ENCODE results near the gene TPRX1. TPM values are rescaled to one million over a fixed set of nuclear protein-coding genes. Genes with fewer than 3 reads are reported as not detected.
"Not testable (repeated sequence)": the region's sequence is repeated elsewhere in the genome, so short reads cannot be mapped to it uniquely, and the experiment has no call there.

The TPRX1 gene
- total RNA-seq, 3 donors from 2014 or later (not counting 1 experiment from before 2014, with no cell fraction given) = not detected

DNA sequence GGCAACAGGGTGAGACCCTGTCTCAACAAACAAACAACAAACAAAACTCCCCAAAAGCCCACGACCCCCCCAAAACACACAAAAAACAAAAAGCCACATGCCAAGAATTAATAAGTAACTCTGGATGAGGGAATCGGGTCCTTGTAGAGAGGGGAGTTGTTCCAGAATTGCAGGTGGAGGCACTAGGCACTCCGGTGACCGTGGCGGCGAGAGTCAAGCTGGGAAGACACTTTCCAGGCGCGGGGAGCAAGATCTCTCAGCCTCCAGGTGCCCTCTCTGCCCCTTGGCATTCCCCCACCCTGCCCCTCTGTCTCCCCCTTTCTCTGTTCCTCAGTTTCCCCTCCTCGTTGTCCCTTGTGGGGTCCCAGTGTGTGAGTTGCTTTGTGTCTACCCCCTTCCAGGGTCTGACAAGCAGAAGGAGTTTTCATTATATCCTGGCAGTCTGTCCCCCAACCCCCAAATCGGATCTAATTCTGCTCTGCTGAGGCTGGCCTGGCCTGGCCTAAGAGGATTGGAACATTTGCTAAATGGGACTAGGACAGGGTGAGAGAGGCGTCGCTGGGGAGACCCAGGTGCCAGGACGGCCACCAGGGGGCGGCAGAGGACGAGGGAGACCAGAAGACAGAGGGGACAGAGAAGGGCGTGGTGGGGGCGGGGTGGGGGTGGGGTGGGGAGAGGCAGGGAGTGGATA, 9.1 kb upstream of the TPRX1 start:
- no peaks in the 10 kb centered on the region for H3K9me3 ChIP-seq (ENCODE audit: control insufficient read depth, insufficient read depth, low read length)
- H3K4me1 ChIP-seq (ENCODE audit: control insufficient read depth, insufficient read depth, low read length) = no peaks in the 10 kb centered on the region
- intact Hi-C loops (cut with micrococcal nuclease) = no loop called here
- Mint-ChIP-seq H3K36me3 (no peaks in the 10 kb centered on the region), H3K4me1 (peaks cover 0 to 5% of the 10 kb centered on the region in 2 donors), H3K9me3 (no peaks in the 10 kb centered on the region), H3K27me3 (ENCODE audit: low read depth in 2 of 2) (peaks cover 0 to 6% of the 10 kb centered on the region in 2 donors), H3K27ac (no peak overlapping the region), H3K4me3 (no peak overlapping the region)
- H3K36me3 ChIP-seq (ENCODE audit: control insufficient read depth, insufficient read depth, low read length) = no peaks in the 10 kb centered on the region
- DNase-seq = peak; percentile 63 to 80
- peak; percentile 66 to 82 (median 68) for ATAC-seq
- no peak overlapping the region for H3K4me3 ChIP-seq (ENCODE audit: low read length)
- no peaks in the 10 kb centered on the region for H3K27me3 ChIP-seq (ENCODE audit: control insufficient read depth, insufficient read depth, low read length)
- TF ChIP-seq, protein P1, sequence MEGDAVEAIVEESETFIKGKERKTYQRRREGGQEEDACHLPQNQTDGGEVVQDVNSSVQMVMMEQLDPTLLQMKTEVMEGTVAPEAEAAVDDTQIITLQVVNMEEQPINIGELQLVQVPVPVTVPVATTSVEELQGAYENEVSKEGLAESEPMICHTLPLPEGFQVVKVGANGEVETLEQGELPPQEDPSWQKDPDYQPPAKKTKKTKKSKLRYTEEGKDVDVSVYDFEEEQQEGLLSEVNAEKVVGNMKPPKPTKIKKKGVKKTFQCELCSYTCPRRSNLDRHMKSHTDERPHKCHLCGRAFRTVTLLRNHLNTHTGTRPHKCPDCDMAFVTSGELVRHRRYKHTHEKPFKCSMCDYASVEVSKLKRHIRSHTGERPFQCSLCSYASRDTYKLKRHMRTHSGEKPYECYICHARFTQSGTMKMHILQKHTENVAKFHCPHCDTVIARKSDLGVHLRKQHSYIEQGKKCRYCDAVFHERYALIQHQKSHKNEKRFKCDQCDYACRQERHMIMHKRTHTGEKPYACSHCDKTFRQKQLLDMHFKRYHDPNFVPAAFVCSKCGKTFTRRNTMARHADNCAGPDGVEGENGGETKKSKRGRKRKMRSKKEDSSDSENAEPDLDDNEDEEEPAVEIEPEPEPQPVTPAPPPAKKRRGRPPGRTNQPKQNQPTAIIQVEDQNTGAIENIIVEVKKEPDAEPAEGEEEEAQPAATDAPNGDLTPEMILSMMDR (IDR thresholded peaks at IDR 0.05) = peak; percentile 43
- WGBS (ENCODE audit: insufficient coverage) = 43% methylated on average over 14 of the region's 17 CpGs
- H3K27ac ChIP-seq (ENCODE audit: low read length) = no peak overlapping the region

DNA sequence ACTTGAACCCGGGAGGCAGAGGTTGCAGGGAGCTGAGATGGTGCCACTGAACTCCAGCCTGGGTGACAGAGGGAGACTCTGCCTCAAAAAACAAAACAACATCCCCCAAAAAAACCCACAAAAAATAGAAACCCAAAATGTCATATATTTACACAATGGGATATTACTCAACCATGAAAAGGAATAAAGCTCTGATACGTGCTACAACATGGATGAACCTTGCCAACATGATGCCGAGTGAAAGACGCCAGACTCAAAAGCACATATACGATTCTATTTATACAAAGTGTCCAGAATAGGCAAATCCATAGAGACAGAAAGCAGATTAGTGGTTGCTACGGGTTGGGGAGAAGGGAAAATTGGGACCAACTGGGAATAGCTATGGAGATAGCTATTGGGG, 2.1 kb upstream of the TPRX1 start:
- TF ChIP-seq, protein P1 (IDR thresholded peaks at IDR 0.05) = no peak
- no peaks in the 10 kb centered on the region for H3K9me3 Mint-ChIP-seq
- H3K36me3 Mint-ChIP-seq = no peaks in the 10 kb centered on the region
- H3K27ac Mint-ChIP-seq = no peak overlapping the region
- intact Hi-C loops (cut with micrococcal nuclease) = no loop called here
- peaks cover 0 to 6% of the 10 kb centered on the region in 2 donors for H3K27me3 Mint-ChIP-seq (ENCODE audit: low read depth in 2 of 2)
- Histone ChIP-seq H3K27me3 (ENCODE audit: control insufficient read depth, insufficient read depth, low read length) (no peaks in the 10 kb centered on the region), H3K4me1 (ENCODE audit: control insufficient read depth, insufficient read depth, low read length) (no peaks in the 10 kb centered on the region), H3K36me3 (ENCODE audit: control insufficient read depth, insufficient read depth, low read length) (no peaks in the 10 kb centered on the region), H3K9me3 (ENCODE audit: control insufficient read depth, insufficient read depth, low read length) (peaks cover 4% of the 10 kb centered on the region), H3K27ac (ENCODE audit: low read length) (no peak overlapping the region), H3K4me3 (ENCODE audit: low read length) (no peak overlapping the region)
- no peak for ATAC-seq
- no peak overlapping the region for H3K4me3 Mint-ChIP-seq
- WGBS (ENCODE audit: insufficient coverage) = 88% methylated on average over 6 of the region's 6 CpGs
- no peak for DNase-seq
- no peaks in the 10 kb centered on the region for H3K4me1 Mint-ChIP-seq

DNA sequence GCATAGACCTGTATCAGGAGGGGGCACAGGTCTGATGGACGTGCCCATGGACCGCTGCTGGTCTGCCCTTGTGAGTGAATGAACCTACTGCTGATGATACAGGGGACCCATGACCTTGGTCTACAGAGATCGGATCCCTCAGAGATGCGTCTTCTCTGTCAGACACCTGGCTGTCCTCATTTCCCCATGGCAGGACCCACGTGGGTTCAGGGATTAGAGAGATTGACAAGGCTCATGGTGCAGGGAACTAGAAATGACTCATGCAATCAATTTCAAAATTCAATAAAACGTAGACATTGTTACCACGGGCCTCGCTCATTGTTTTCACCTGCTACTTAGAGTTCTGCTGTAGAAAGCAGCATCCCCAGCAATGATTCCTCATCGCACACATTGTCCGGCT, 962 bp upstream of the TPRX1 start:
- no peak overlapping the region for H3K27ac ChIP-seq (ENCODE audit: low read length)
- H3K4me1 ChIP-seq (ENCODE audit: control insufficient read depth, insufficient read depth, low read length) = no peaks in the 10 kb centered on the region
- Mint-ChIP-seq H3K36me3 (no peaks in the 10 kb centered on the region), H3K27ac (no peak overlapping the region), H3K9me3 (peaks cover 0 to 3% of the 10 kb centered on the region in 2 donors), H3K27me3 (ENCODE audit: low read depth in 2 of 2) (peaks cover 0 to 6% of the 10 kb centered on the region in 2 donors), H3K4me1 (no peaks in the 10 kb centered on the region), H3K4me3 (no peak overlapping the region)
- TF ChIP-seq, protein P1 (IDR thresholded peaks at IDR 0.05) = no peak
- H3K9me3 ChIP-seq (ENCODE audit: control insufficient read depth, insufficient read depth, low read length) = peaks cover 7% of the 10 kb centered on the region
- 86% methylated on average over 10 of the region's 10 CpGs for WGBS (ENCODE audit: insufficient coverage)
- intact Hi-C loops (cut with micrococcal nuclease) = no loop called here
- ATAC-seq = no peak
- DNase-seq = no peak
- H3K4me3 ChIP-seq (ENCODE audit: low read length) = no peak overlapping the region
- no peaks in the 10 kb centered on the region for H3K36me3 ChIP-seq (ENCODE audit: control insufficient read depth, insufficient read depth, low read length)
- no peaks in the 10 kb centered on the region for H3K27me3 ChIP-seq (ENCODE audit: control insufficient read depth, insufficient read depth, low read length)

DNA sequence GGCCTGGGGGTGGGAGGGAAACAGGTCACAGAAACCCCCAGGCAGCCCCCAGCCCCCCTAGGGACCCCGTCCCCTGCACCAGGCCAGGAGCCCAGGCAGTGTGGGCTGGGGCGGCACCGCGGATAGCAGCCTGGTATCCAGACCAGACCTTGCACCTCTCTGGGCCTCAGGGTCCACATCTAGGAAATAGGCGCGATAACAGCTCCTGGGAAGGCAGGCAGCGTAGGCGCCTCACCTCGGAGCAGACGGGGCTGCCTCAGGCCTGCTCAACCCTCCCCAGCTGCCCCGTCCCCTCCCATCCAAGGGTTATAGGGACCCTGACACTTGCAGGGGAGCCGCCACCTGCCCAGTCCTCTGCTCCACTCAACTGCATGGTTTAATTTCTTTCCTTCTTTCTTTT, 680 bp downstream of the TPRX1 start:
- WGBS (ENCODE audit: insufficient coverage) = 100% methylated on average over 2 of the region's 12 CpGs
- intact Hi-C loops (cut with micrococcal nuclease) = not testable (repeated sequence)

DNA sequence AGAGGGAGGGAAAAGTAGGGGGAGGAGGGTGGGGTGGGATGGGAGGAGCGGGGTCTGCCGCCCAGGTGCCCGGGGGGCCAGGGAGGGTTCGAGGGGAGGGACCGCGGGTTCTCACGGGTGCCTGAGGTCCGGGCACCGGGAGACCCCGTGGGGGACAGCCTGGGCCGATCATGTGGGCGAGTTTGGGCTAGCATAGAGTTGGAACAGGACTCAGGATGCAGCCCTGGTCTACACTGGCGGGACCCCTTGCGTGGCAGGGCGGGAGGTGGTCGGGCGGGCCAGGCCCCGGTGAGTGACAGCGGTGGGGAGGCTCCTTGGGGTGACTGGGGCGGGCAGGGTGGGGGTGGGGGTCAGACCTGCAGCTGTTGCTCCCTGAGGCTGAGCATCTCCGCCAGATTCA, 1.2 kb downstream of the TPRX1 start:
- H3K27me3 ChIP-seq (ENCODE audit: control insufficient read depth, insufficient read depth, low read length); ATAC-seq; H3K9me3 Mint-ChIP-seq; H3K27ac ChIP-seq (ENCODE audit: low read length); H3K4me3 ChIP-seq (ENCODE audit: low read length); H3K9me3 ChIP-seq (ENCODE audit: control insufficient read depth, insufficient read depth, low read length); H3K36me3 Mint-ChIP-seq; H3K36me3 ChIP-seq (ENCODE audit: control insufficient read depth, insufficient read depth, low read length); H3K4me1 Mint-ChIP-seq; H3K4me3 Mint-ChIP-seq; H3K27me3 Mint-ChIP-seq (ENCODE audit: low read depth in 2 of 2); intact Hi-C loops (cut with micrococcal nuclease); H3K4me1 ChIP-seq (ENCODE audit: control insufficient read depth, insufficient read depth, low read length); H3K27ac Mint-ChIP-seq; DNase-seq: not testable (repeated sequence)
- WGBS (ENCODE audit: insufficient coverage) = 85% methylated on average over 14 of the region's 21 CpGs

More for the DNA sequence above, 680 bp downstream of the TPRX1 start:
- not testable (repeated sequence) for H3K27me3 Mint-ChIP-seq (ENCODE audit: low read depth in 2 of 2); H3K9me3 ChIP-seq (ENCODE audit: control insufficient read depth, insufficient read depth, low read length); H3K4me3 ChIP-seq (ENCODE audit: low read length); H3K27ac Mint-ChIP-seq; H3K4me3 Mint-ChIP-seq; H3K4me1 Mint-ChIP-seq; H3K36me3 Mint-ChIP-seq; H3K36me3 ChIP-seq (ENCODE audit: control insufficient read depth, insufficient read depth, low read length); H3K9me3 Mint-ChIP-seq; H3K4me1 ChIP-seq (ENCODE audit: control insufficient read depth, insufficient read depth, low read length); H3K27ac ChIP-seq (ENCODE audit: low read length); DNase-seq; H3K27me3 ChIP-seq (ENCODE audit: control insufficient read depth, insufficient read depth, low read length); ATAC-seq

Measured in natural killer cell (primary cell).